Calu3 (cell line): ENCODE measurements around the gene CHD5. TPM values are rescaled to one million over a fixed set of nuclear protein-coding genes. Genes with fewer than 3 reads are reported as not detected.

Source experiments
- BruUV-seq: library from RNA; stranded (reverse); fragments of 400-500 nt; replicated peaks from 2 replicates; lab custom pipeline; 2021; lab: Mats Ljungman, UMichigan
- CTCF ChIA-PET: fragments of 300-600 bp; sonication (Branson Sonifier 250); formaldehyde crosslinking; loops from one replicate; lab custom pipeline; 2022; ENCODE audit warnings: antibody characterized with exemption; lab: Charles Lee
- DNase-seq: peaks from one replicate; pipeline ENCODE4 v3.0.0; 2022
- H3K27ac Mint-ChIP-seq: one replicate; pipeline ENCODE4 v1.8.0; 2022; ENCODE audit warnings: mixed read lengths; ENCODE audit not compliant: unreplicated experiment
- H3K27me3 Mint-ChIP-seq: one replicate; pipeline ENCODE4 v1.8.0; 2022; ENCODE audit warnings: mixed read lengths; ENCODE audit not compliant: unreplicated experiment
- H3K36me3 Mint-ChIP-seq: one replicate; pipeline ENCODE4 v1.8.0; 2022; ENCODE audit warnings: mild to moderate bottlenecking, moderate library complexity, mixed read lengths; ENCODE audit not compliant: insufficient read depth, unreplicated experiment
- H3K4me1 Mint-ChIP-seq: one replicate; pipeline ENCODE4 v1.8.0; 2022; ENCODE audit warnings: mild to moderate bottlenecking, low read depth, mixed read lengths; ENCODE audit not compliant: unreplicated experiment
- H3K4me3 Mint-ChIP-seq: one replicate; pipeline ENCODE4 v1.8.0; 2022; ENCODE audit warnings: mild to moderate bottlenecking, low read depth, moderate library complexity, mixed read lengths; ENCODE audit not compliant: unreplicated experiment
- H3K9me3 Mint-ChIP-seq: one replicate; pipeline ENCODE4 v1.8.0; 2022; ENCODE audit warnings: low read depth, mixed read lengths; ENCODE audit not compliant: unreplicated experiment
- CTCF ChIP-seq: fragments of 200-600 bp; IDR thresholded peaks from one replicate; pipeline ENCODE4 v1.8.0; 2022; ENCODE audit warnings: antibody characterized with exemption; ENCODE audit not compliant: unreplicated experiment
- intact Hi-C: fragments of 100-400 bp; cut with micrococcal nuclease; formaldehyde crosslinking; loops from one replicate; pipeline ENCODE4 v1.10.0; 2022; ENCODE audit not compliant: unreplicated experiment
- total RNA-seq: library from RNA; stranded (reverse); gene quantifications from 2 replicates; pipeline ENCODE4 v1.2.3, GENCODE V29; 2022

The CHD5 gene
- total RNA-seq, 1 experiment from 2014 or later, result 0.28 TPM

- H3K4me1 Mint-ChIP-seq, result no peaks in the 10 kb centered on the region
- CTCF ChIA-PET, result interaction anchor here (1.1 kb wide), 1 partner anchor 12 kb away, joined by 8 read pairs; no protein-coding TSS in a partner anchor
Observed at GRCh38 chr1:6118415-6118814, 61.7 kb downstream of the CHD5 start.

GRCh38 chr1:6117624-6118023, 62.5 kb downstream of the CHD5 start:
- Mint-ChIP-seq H3K27me3 (peaks cover 13% of the 10 kb centered on the region), H3K4me1 (no peaks in the 10 kb centered on the region), H3K9me3 (peaks cover 6% of the 10 kb centered on the region), H3K4me3 (no peak overlapping the region), H3K27ac (no peak overlapping the region), H3K36me3 (no peaks in the 10 kb centered on the region)
- no peak for TF ChIP-seq CTCF
- intact Hi-C loops, result no loop called here
- no peak for DNase-seq
- BruUV-seq, result no TSS peak
- CTCF ChIA-PET, result no interaction called here

More at GRCh38 chr1:6118415-6118814, 61.7 kb downstream of the CHD5 start:
- no peak for TF ChIP-seq CTCF
- no TSS peak for BruUV-seq
- peaks cover 4% of the 10 kb centered on the region for H3K9me3 Mint-ChIP-seq
- H3K4me3 Mint-ChIP-seq, result no peak overlapping the region
- peaks cover 5% of the 10 kb centered on the region for H3K27me3 Mint-ChIP-seq
- no peak overlapping the region for H3K27ac Mint-ChIP-seq
- DNase-seq, result no peak
- intact Hi-C loops, result no loop called here
- H3K36me3 Mint-ChIP-seq, result no peaks in the 10 kb centered on the region

GRCh38 chr1:6117064-6117463, 63.1 kb downstream of the CHD5 start:
- no peaks in the 10 kb centered on the region for H3K4me1 Mint-ChIP-seq
- intact Hi-C loops, result no loop called here
- peaks cover 6% of the 10 kb centered on the region for H3K9me3 Mint-ChIP-seq
- H3K4me3 Mint-ChIP-seq, result no peak overlapping the region
- CTCF ChIA-PET, result no interaction called here
- H3K27me3 Mint-ChIP-seq, result peaks cover 19% of the 10 kb centered on the region
- TF ChIP-seq CTCF, result no peak
- DNase-seq, result no peak
- no TSS peak for BruUV-seq
- H3K36me3 Mint-ChIP-seq, result no peaks in the 10 kb centered on the region
- no peak overlapping the region for H3K27ac Mint-ChIP-seq

GRCh38 chr1:6116137-6116536, 64.0 kb downstream of the CHD5 start:
- Mint-ChIP-seq H3K4me3 (no peak overlapping the region), H3K4me1 (no peaks in the 10 kb centered on the region), H3K27me3 (peaks cover 28% of the 10 kb centered on the region), H3K27ac (no peak overlapping the region), H3K36me3 (no peaks in the 10 kb centered on the region), H3K9me3 (peaks cover 6% of the 10 kb centered on the region)
- CTCF ChIA-PET, result interaction anchor here (0.6 to 1.0 kb wide), 3 partner anchors 24 to 89 kb away, joined by 3 read pairs; no protein-coding TSS in a partner anchor
- TF ChIP-seq CTCF, result no peak
- no peak for DNase-seq
- intact Hi-C loops, result no loop called here
- no TSS peak for BruUV-seq
